Duodenal mucosa (tissue), 2 donors: ENCODE measurements around the gene ZNF91.
"Not testable (repeated sequence)": the region's sequence is repeated elsewhere in the genome, so short reads cannot be mapped to it uniquely, and the experiment has no call there.

ENCODE experiments used
- H3K27ac ChIP-seq: one replicate; pipeline ENCODE4 v1.7.0; 2013; ENCODE audit warnings: low read depth, low read length
- H3K27me3 ChIP-seq, 2 donors: one replicate each; pipeline ENCODE4 v1.7.0; 2013; ENCODE audit warnings: low read length in 2 of 2, control low read depth in 1 of 2; ENCODE audit not compliant: insufficient read depth in 2 of 2, control insufficient read depth in 1 of 2
- H3K36me3 ChIP-seq, 2 donors: one replicate each; pipeline ENCODE4 v1.7.0; 2013; ENCODE audit warnings: low read length in 2 of 2, control low read depth in 1 of 2; ENCODE audit not compliant: insufficient read depth in 2 of 2, control insufficient read depth in 1 of 2
- H3K4me1 ChIP-seq, 2 donors: one replicate each; pipeline ENCODE4 v1.7.0; 2013; ENCODE audit warnings: low read length in 2 of 2, control low read depth in 1 of 2; ENCODE audit not compliant: insufficient read depth in 2 of 2, control insufficient read depth in 1 of 2
- H3K4me3 ChIP-seq, 2 donors: one replicate each; pipeline ENCODE4 v1.7.0; 2013; ENCODE audit warnings: low read length in 2 of 2, low read depth in 1 of 2
- H3K9ac ChIP-seq, 2 donors: one replicate each; pipeline ENCODE4 v1.7.0; 2013; ENCODE audit warnings: low read length in 2 of 2, low read depth in 1 of 2
- H3K9me3 ChIP-seq, 2 donors: one replicate each; pipeline ENCODE4 v1.7.0; 2013; ENCODE audit warnings: low read length in 2 of 2, control low read depth in 1 of 2; ENCODE audit not compliant: control insufficient read depth in 1 of 2

ZNF91 gene

GRCh38 chr19:23345838-23346237, 49.4 kb downstream of the ZNF91 start:
- peaks cover 35 to 75% of the 10 kb centered on the region in 2 donors for H3K36me3 ChIP-seq
- no peaks in the 10 kb centered on the region for H3K4me1 ChIP-seq
- peak overlapping the region in 1 of 2 donors; percentile 24 for H3K4me3 ChIP-seq
- H3K9me3 ChIP-seq = peaks cover 84 to 91% of the 10 kb centered on the region in 2 donors
- no peaks in the 10 kb centered on the region for H3K27me3 ChIP-seq
- no peak overlapping the region for H3K9ac ChIP-seq
- no peak overlapping the region for H3K27ac ChIP-seq

- H3K9me3 ChIP-seq = peaks cover 73 to 80% of the 10 kb centered on the region in 2 donors
- no peaks in the 10 kb centered on the region for H3K4me1 ChIP-seq
- H3K27ac ChIP-seq = no peak overlapping the region
- H3K4me3 ChIP-seq = peak overlapping the region; percentile 6 to 25
- peaks cover 22 to 67% of the 10 kb centered on the region in 2 donors for H3K36me3 ChIP-seq
- no peaks in the 10 kb centered on the region for H3K27me3 ChIP-seq
- no peak overlapping the region for H3K9ac ChIP-seq
Measured at GRCh38 chr19:23343434-23344010, 51.7 kb downstream of the ZNF91 start.

- Histone ChIP-seq H3K4me1 (no peaks in the 10 kb centered on the region), H3K27ac (no peak overlapping the region), H3K9me3 (peaks cover 28 to 34% of the 10 kb centered on the region in 2 donors), H3K36me3 (peaks cover 11 to 14% of the 10 kb centered on the region in 2 donors), H3K9ac (no peak overlapping the region), H3K4me3 (no peak overlapping the region), H3K27me3 (no peaks in the 10 kb centered on the region)
Measured at GRCh38 chr19:23328211-23328610, 67.1 kb downstream of the ZNF91 start.

- Histone ChIP-seq H3K4me1 (no peaks in the 10 kb centered on the region), H3K9ac (no peak overlapping the region), H3K9me3 (peaks cover 0 to 18% of the 10 kb centered on the region in 2 donors), H3K4me3 (no peak overlapping the region), H3K36me3 (no peaks in the 10 kb centered on the region), H3K27ac (no peak overlapping the region), H3K27me3 (no peaks in the 10 kb centered on the region)
Measured at GRCh38 chr19:23321953-23322549, 73.2 kb downstream of the ZNF91 start.

GRCh38 chr19:23321403-23321802, 73.9 kb downstream of the ZNF91 start:
- H3K9me3 ChIP-seq = peaks cover 0 to 18% of the 10 kb centered on the region in 2 donors

GRCh38 chr19:23319571-23319970, 75.7 kb downstream of the ZNF91 start:
- H3K36me3 ChIP-seq, H3K4me1 ChIP-seq, H3K4me3 ChIP-seq, H3K27ac ChIP-seq, H3K27me3 ChIP-seq, H3K9ac ChIP-seq: not testable (repeated sequence)
- peaks cover 0 to 21% of the 10 kb centered on the region in 2 donors for H3K9me3 ChIP-seq

More at GRCh38 chr19:23321403-23321802, 73.9 kb downstream of the ZNF91 start:
- not testable (repeated sequence) for H3K36me3 ChIP-seq, H3K9ac ChIP-seq, H3K27ac ChIP-seq, H3K4me3 ChIP-seq, H3K27me3 ChIP-seq, H3K4me1 ChIP-seq

- H3K4me1 ChIP-seq, H3K9ac ChIP-seq, H3K27me3 ChIP-seq, H3K27ac ChIP-seq, H3K36me3 ChIP-seq, H3K4me3 ChIP-seq: not testable (repeated sequence)
- H3K9me3 ChIP-seq = peaks cover 0 to 26% of the 10 kb centered on the region in 2 donors
Measured at GRCh38 chr19:23318941-23319340, 76.3 kb downstream of the ZNF91 start.

GRCh38 chr19:23318143-23318542, 77.1 kb downstream of the ZNF91 start:
- H3K9ac ChIP-seq = no peak overlapping the region

GRCh38 chr19:23315286-23315685, 80.0 kb downstream of the ZNF91 start:
- Histone ChIP-seq H3K27me3 (no peaks in the 10 kb centered on the region), H3K4me1 (no peaks in the 10 kb centered on the region), H3K9ac (no peak overlapping the region), H3K36me3 (no peaks in the 10 kb centered on the region), H3K9me3 (peaks cover 0 to 24% of the 10 kb centered on the region in 2 donors), H3K4me3 (no peak overlapping the region), H3K27ac (no peak overlapping the region)

More at GRCh38 chr19:23318143-23318542, 77.1 kb downstream of the ZNF91 start:
- no peaks in the 10 kb centered on the region for H3K27me3 ChIP-seq
- H3K4me3 ChIP-seq = no peak overlapping the region
- no peak overlapping the region for H3K27ac ChIP-seq
- H3K4me1 ChIP-seq = no peaks in the 10 kb centered on the region
- peaks cover 0 to 24% of the 10 kb centered on the region in 2 donors for H3K9me3 ChIP-seq
- H3K36me3 ChIP-seq = no peaks in the 10 kb centered on the region

- Histone ChIP-seq H3K27ac (no peak overlapping the region), H3K9me3 (peaks cover 0 to 21% of the 10 kb centered on the region in 2 donors), H3K27me3 (no peaks in the 10 kb centered on the region), H3K4me1 (no peaks in the 10 kb centered on the region), H3K9ac (no peak overlapping the region), H3K4me3 (no peak overlapping the region), H3K36me3 (no peaks in the 10 kb centered on the region)
Measured at GRCh38 chr19:23314505-23315251, 80.6 kb downstream of the ZNF91 start.
